ENCODE data around the gene CD2AP.
"Not testable (repeated sequence)": the region's sequence is repeated elsewhere in the genome, so short reads cannot be mapped to it uniquely, and the experiment has no call there.

CD2AP gene

GRCh38 chr6:47574789-47575188 lies 97.2 kb downstream of the CD2AP start:
- no peak for DNase-seq

- DNase-seq, result no peak
These were observed 101.5 kb downstream of the CD2AP start for GRCh38 chr6:47579040-47579439.

GRCh38 chr6:47581591-47581990 lies 104.0 kb downstream of the CD2AP start:
- no peak for DNase-seq

GRCh38 chr6:47587493-47587892 lies 109.9 kb downstream of the CD2AP start:
- no peak for DNase-seq

GRCh38 chr6:47592131-47592840 lies 114.7 kb downstream of the CD2AP start:
- DNase-seq, result no peak

- DNase-seq, result no peak
These were observed 116.4 kb downstream of the CD2AP start for GRCh38 chr6:47593979-47594378.

GRCh38 chr6:47595785-47596184 lies 118.2 kb downstream of the CD2AP start:
- DNase-seq, result no peak

- no peak for DNase-seq
These were observed 120.8 kb downstream of the CD2AP start for GRCh38 chr6:47598367-47598766.

GRCh38 chr6:47599512-47599911 lies 121.9 kb downstream of the CD2AP start:
- no peak for DNase-seq

- DNase-seq, result no peak
These were observed 125.6 kb downstream of the CD2AP start for GRCh38 chr6:47603227-47603626.

GRCh38 chr6:47603995-47604394 lies 126.4 kb downstream of the CD2AP start:
- DNase-seq, result no peak

GRCh38 chr6:47621838-47622449 lies 144.4 kb downstream of the CD2AP start:
- no peak for DNase-seq

- no peak for DNase-seq
These were observed 149.2 kb downstream of the CD2AP start for GRCh38 chr6:47626782-47627181.

- no peak for DNase-seq
These were observed 151.1 kb downstream of the CD2AP start for GRCh38 chr6:47628448-47629272.

GRCh38 chr6:47629954-47630353 lies 152.4 kb downstream of the CD2AP start:
- DNase-seq, result no peak

GRCh38 chr6:47630587-47630986 lies 153.0 kb downstream of the CD2AP start:
- no peak for DNase-seq

GRCh38 chr6:47631269-47631772 lies 153.7 kb downstream of the CD2AP start:
- no peak for DNase-seq

GRCh38 chr6:47631797-47632196 lies 154.2 kb downstream of the CD2AP start:
- no peak for DNase-seq

GRCh38 chr6:47633141-47633540 lies 155.6 kb downstream of the CD2AP start:
- DNase-seq, result no peak

- DNase-seq, result no peak
These were observed 156.8 kb downstream of the CD2AP start for GRCh38 chr6:47634210-47635047.

GRCh38 chr6:47646689-47647088 lies 169.1 kb downstream of the CD2AP start:
- DNase-seq, result no peak

GRCh38 chr6:47647188-47647587 lies 169.6 kb downstream of the CD2AP start:
- no peak for DNase-seq

GRCh38 chr6:47647626-47648025 lies 170.0 kb downstream of the CD2AP start:
- DNase-seq, result not testable (repeated sequence)
